Measurements from ENCODE around the gene BBX.
A peak's percentile ranks its signal among the peaks of the same experiment; 100 is the strongest.

BBX gene

DNA sequence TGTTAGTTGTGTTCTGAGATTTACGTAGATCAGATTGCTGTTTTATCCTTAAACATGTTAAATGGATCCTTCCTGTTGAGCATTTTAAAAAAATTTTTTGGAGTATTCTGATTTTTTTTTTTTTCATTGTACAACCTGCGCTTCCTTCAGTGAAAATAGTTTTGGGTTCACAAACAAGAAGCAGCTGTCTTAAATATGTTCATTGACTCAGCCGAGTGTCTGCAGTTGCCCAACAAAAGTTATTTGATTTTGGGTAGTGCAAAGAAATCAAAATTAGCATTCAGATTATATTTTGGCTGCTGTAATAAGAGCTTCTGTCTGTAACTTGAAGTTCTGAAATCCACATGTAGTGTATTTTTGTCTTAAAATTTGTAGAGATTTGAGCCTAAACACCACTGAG lies 148.2 kb downstream of the BBX start:
- Histone ChIP-seq H3K79me2 (ENCODE audit: insufficient read depth, low read length) (no peaks in the 10 kb centered on the region), H3K4me1 (ENCODE audit: insufficient read depth, low read length) (no peaks in the 10 kb centered on the region), H3K4me2 (ENCODE audit: insufficient read depth, low read length) (no peak overlapping the region), H3K4me3 (ENCODE audit: low read depth in 1 of 2, low read length in 2 of 2) (no peak overlapping the region), H3K9me3 (ENCODE audit: insufficient read depth, low read length, severe bottlenecking) (no peaks in the 10 kb centered on the region), H3K27me3 (ENCODE audit: insufficient read depth, low read length, poor library complexity) (no peaks in the 10 kb centered on the region), H3K27ac (ENCODE audit: low read length) (no peak overlapping the region), H4K20me1 (ENCODE audit: insufficient read depth, low read length) (peaks cover 12% of the 10 kb centered on the region; the same call in 1 of the 2 replicates), H3K36me3 (ENCODE audit: insufficient read depth, low read length) (no peaks in the 10 kb centered on the region), H3K9ac (ENCODE audit: low read depth, low read length) (no peak overlapping the region), H2AFZ (ENCODE audit: low read depth, low read length) (no peak overlapping the region)
- no peak for ATAC-seq (ENCODE audit: insufficient read depth, low read depth)
- TF ChIP-seq, protein P1, sequence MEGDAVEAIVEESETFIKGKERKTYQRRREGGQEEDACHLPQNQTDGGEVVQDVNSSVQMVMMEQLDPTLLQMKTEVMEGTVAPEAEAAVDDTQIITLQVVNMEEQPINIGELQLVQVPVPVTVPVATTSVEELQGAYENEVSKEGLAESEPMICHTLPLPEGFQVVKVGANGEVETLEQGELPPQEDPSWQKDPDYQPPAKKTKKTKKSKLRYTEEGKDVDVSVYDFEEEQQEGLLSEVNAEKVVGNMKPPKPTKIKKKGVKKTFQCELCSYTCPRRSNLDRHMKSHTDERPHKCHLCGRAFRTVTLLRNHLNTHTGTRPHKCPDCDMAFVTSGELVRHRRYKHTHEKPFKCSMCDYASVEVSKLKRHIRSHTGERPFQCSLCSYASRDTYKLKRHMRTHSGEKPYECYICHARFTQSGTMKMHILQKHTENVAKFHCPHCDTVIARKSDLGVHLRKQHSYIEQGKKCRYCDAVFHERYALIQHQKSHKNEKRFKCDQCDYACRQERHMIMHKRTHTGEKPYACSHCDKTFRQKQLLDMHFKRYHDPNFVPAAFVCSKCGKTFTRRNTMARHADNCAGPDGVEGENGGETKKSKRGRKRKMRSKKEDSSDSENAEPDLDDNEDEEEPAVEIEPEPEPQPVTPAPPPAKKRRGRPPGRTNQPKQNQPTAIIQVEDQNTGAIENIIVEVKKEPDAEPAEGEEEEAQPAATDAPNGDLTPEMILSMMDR (IDR thresholded peaks at IDR 0.05; ENCODE audit: borderline replicate concordance, extremely low read depth, low read length, poor library complexity, severe bottlenecking): no peak
- no peak for DNase-seq

DNA sequence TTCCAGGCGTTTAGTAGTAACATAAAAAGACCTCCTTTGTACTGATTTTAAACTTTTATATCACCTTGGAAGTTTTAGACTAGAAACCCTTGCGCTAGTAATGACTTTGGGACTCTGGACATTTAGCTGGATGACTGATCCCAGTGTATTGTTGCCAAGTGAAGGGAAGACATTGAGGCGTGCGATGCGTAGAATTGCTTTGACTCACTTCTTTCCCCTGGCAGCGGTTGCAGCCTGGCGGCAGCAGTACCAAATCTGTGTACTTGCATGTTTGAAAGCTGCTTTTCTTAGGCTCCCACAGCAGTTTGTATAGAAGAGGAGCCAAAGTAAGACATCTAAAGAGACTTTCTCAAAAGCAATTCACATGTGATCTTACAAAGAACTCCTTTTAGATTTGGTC lies 151.6 kb downstream of the BBX start:
- no peak overlapping the region for H3K4me2 ChIP-seq (ENCODE audit: insufficient read depth, low read length)
- no peaks in the 10 kb centered on the region for H3K36me3 ChIP-seq (ENCODE audit: insufficient read depth, low read length)
- H3K4me3 ChIP-seq (ENCODE audit: low read depth in 1 of 2, low read length in 2 of 2): no peak overlapping the region
- TF ChIP-seq EZH2 (IDR thresholded peaks at IDR 0.05; ENCODE audit: borderline replicate concordance, low read depth, low read length, severe bottlenecking): no peak
- TF ChIP-seq, protein P1 (IDR thresholded peaks at IDR 0.05; ENCODE audit: borderline replicate concordance, extremely low read depth, low read length, poor library complexity, severe bottlenecking): no peak
- no peak overlapping the region for H3K9ac ChIP-seq (ENCODE audit: low read depth, low read length)
- peaks cover 17% of the 10 kb centered on the region; the same call in 1 of the 2 replicates for H4K20me1 ChIP-seq (ENCODE audit: insufficient read depth, low read length)
- ATAC-seq (ENCODE audit: insufficient read depth, low read depth) (no peak), DNase-seq (no peak)
- H3K27me3 ChIP-seq (ENCODE audit: insufficient read depth, low read length, poor library complexity): no peaks in the 10 kb centered on the region
- no peak overlapping the region for H2AFZ ChIP-seq (ENCODE audit: low read depth, low read length)
- no peaks in the 10 kb centered on the region; the same call in 1 of the 2 replicates for H3K79me2 ChIP-seq (ENCODE audit: insufficient read depth, low read length)
- H3K9me3 ChIP-seq (ENCODE audit: insufficient read depth, low read length, severe bottlenecking): no peaks in the 10 kb centered on the region
- H3K27ac ChIP-seq (ENCODE audit: low read length): no peak overlapping the region
- no peaks in the 10 kb centered on the region for H3K4me1 ChIP-seq (ENCODE audit: insufficient read depth, low read length)

DNA sequence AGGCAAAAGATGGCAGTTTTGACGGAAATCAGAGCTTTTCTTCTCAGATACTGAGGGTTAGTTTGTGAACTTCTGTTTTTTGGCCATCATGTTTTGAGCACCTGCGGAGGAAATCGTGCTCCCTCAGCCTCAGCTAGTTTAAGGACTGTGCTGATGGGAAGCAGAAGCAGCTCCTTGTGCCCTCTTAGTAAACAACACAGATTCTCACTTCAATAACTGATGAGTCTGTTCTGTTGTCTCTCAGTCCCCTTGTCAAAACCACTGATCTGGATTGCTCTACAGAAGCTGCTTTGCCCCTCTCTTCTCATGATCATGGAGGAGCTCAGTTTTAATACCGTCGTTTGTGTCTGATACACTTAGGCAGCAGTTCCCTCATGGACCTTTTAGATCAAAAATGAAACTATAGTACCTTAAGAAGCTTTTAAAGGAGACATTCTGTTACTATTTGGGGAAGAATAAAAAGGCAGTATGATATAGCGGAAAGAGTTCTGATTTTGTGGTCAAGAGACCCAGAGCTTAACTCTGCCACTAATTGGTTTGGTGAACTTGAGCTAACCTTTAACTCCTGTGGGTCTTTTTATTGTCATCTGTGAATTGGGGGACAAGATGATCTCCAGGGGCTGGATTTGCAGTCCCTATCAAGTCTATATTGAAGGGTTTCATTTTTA lies 152.6 kb downstream of the BBX start:
- ATAC-seq (ENCODE audit: insufficient read depth, low read depth) (0 out of 3 replicates have a peak, but pooled peaks have one; percentile 31), DNase-seq (no peak)
- no peak overlapping the region for H3K9ac ChIP-seq (ENCODE audit: low read depth, low read length)
- no peaks in the 10 kb centered on the region; the same call in 1 of the 2 replicates for H3K79me2 ChIP-seq (ENCODE audit: insufficient read depth, low read length)
- H3K36me3 ChIP-seq (ENCODE audit: insufficient read depth, low read length): no peaks in the 10 kb centered on the region
- H4K20me1 ChIP-seq (ENCODE audit: insufficient read depth, low read length): peaks cover 17% of the 10 kb centered on the region; the same call in 1 of the 2 replicates
- TF ChIP-seq, protein P1 (IDR thresholded peaks at IDR 0.05; ENCODE audit: borderline replicate concordance, extremely low read depth, low read length, poor library complexity, severe bottlenecking): no peak
- TF ChIP-seq EZH2 (IDR thresholded peaks at IDR 0.05; ENCODE audit: borderline replicate concordance, low read depth, low read length, severe bottlenecking): no peak
- no peak overlapping the region for H3K4me3 ChIP-seq (ENCODE audit: low read depth in 1 of 2, low read length in 2 of 2)
- H3K4me1 ChIP-seq (ENCODE audit: insufficient read depth, low read length): no peaks in the 10 kb centered on the region
- no peaks in the 10 kb centered on the region for H3K27me3 ChIP-seq (ENCODE audit: insufficient read depth, low read length, poor library complexity)
- H3K4me2 ChIP-seq (ENCODE audit: insufficient read depth, low read length): no peak overlapping the region
- H3K27ac ChIP-seq (ENCODE audit: low read length): no peak overlapping the region
- H2AFZ ChIP-seq (ENCODE audit: low read depth, low read length): no peak overlapping the region
- H3K9me3 ChIP-seq (ENCODE audit: insufficient read depth, low read length, severe bottlenecking): no peaks in the 10 kb centered on the region

Data from DND-41 (cell line).